ENCODE results near the gene WDR41. TPM values are rescaled to one million over a fixed set of nuclear protein-coding genes. Genes with fewer than 3 reads are reported as not detected.

Gene WDR41
- polyA plus RNA-seq, 1 experiment, result 112 TPM

GRCh38 chr5:77419644-77420582, 72.2 kb downstream of the WDR41 start:
- Histone ChIP-seq H3K36me3 (ENCODE audit: control insufficient read depth, insufficient read depth, low read length) (no peaks in the 10 kb centered on the region), H3K27me3 (ENCODE audit: control insufficient read depth, insufficient read depth, low read length) (no peaks in the 10 kb centered on the region), H3K4me3 (ENCODE audit: low read depth, low read length) (no peak overlapping the region)
- no peak for TF ChIP-seq CTCF (IDR thresholded peaks at IDR 0.05; ENCODE audit: insufficient read depth, low read depth, low read length)
- CTCF ChIA-PET, result interaction anchor here (0.8 to 1.9 kb wide), 2 partner anchors 8 to 9 kb away, joined by 3 to 4 read pairs; no protein-coding TSS in a partner anchor
- POLR2A ChIA-PET, result interaction anchor here (0.5 kb wide), 1 partner anchor 142 kb away, joined by 3 read pairs; no protein-coding TSS in a partner anchor
- DNase-seq (ENCODE audit: low read depth), result no peak

GRCh38 chr5:77418601-77419581, 73.2 kb downstream of the WDR41 start:
- Histone ChIP-seq H3K27me3 (ENCODE audit: control insufficient read depth, insufficient read depth, low read length) (no peaks in the 10 kb centered on the region), H3K36me3 (ENCODE audit: control insufficient read depth, insufficient read depth, low read length) (no peaks in the 10 kb centered on the region), H3K4me3 (ENCODE audit: low read depth, low read length) (no peak overlapping the region)
- ChIA-PET CTCF (interaction anchor here (0.8 to 1.9 kb wide), 2 partner anchors 8 to 9 kb away, joined by 3 to 4 read pairs; no protein-coding TSS in a partner anchor), POLR2A (no interaction called here)
- DNase-seq (ENCODE audit: low read depth), result no peak
- TF ChIP-seq CTCF (IDR thresholded peaks at IDR 0.05; ENCODE audit: insufficient read depth, low read depth, low read length), result no peak

- ChIA-PET CTCF (no interaction called here), POLR2A (no interaction called here)
- DNase-seq (ENCODE audit: low read depth), result no peak
- no peaks in the 10 kb centered on the region for H3K27me3 ChIP-seq (ENCODE audit: control insufficient read depth, insufficient read depth, low read length)
- no peak for TF ChIP-seq CTCF (IDR thresholded peaks at IDR 0.05; ENCODE audit: insufficient read depth, low read depth, low read length)
- H3K36me3 ChIP-seq (ENCODE audit: control insufficient read depth, insufficient read depth, low read length), result no peaks in the 10 kb centered on the region
- H3K4me3 ChIP-seq (ENCODE audit: low read depth, low read length), result no peak overlapping the region
These were observed 74.0 kb downstream of the WDR41 start for GRCh38 chr5:77418162-77418561.

GRCh38 chr5:77413049-77413448, 79.1 kb downstream of the WDR41 start:
- no peak for TF ChIP-seq CTCF (IDR thresholded peaks at IDR 0.05; ENCODE audit: insufficient read depth, low read depth, low read length)
- ChIA-PET POLR2A (no interaction called here), CTCF (interaction anchor here (1.0 to 1.2 kb wide), 2 partner anchors 12 to 283 kb away, joined by 3 to 4 read pairs; no protein-coding TSS in a partner anchor)
- DNase-seq (ENCODE audit: low read depth), result no peak
- H3K27me3 ChIP-seq (ENCODE audit: control insufficient read depth, insufficient read depth, low read length), result peaks cover 6% of the 10 kb centered on the region
- H3K36me3 ChIP-seq (ENCODE audit: control insufficient read depth, insufficient read depth, low read length), result no peaks in the 10 kb centered on the region; the same call in 1 of the 2 replicates
- no peak overlapping the region for H3K4me3 ChIP-seq (ENCODE audit: low read depth, low read length)
